Activated CD4-positive, alpha-beta T cell treated with anti-CD3 and anti-CD28 coated beads, Interleukin-2, amount 50 U/mL, for 4 hours (primary cell): Measurements from ENCODE around the gene SIAH2.
A peak's percentile ranks its signal among the peaks of the same experiment; 100 is the strongest.

ENCODE experiments used
- DNase-seq, 2 experiments: peaks; one replicate each; pipeline ENCODE4 v3.0.0-alpha.2; 2020

SIAH2 gene

GRCh38 chr3:150733373-150733935, 29.5 kb downstream of the SIAH2 start:
- no peak for DNase-seq

GRCh38 chr3:150729682-150730360, 33.1 kb downstream of the SIAH2 start:
- no peak for DNase-seq

- no peak for DNase-seq
These were observed 35.1 kb downstream of the SIAH2 start for GRCh38 chr3:150727653-150728502.

- DNase-seq: no peak
These were observed 37.4 kb downstream of the SIAH2 start for GRCh38 chr3:150725548-150725947.

- DNase-seq: no peak
These were observed 39.0 kb downstream of the SIAH2 start for GRCh38 chr3:150723946-150724345.

- no peak for DNase-seq
These were observed 40.7 kb downstream of the SIAH2 start for GRCh38 chr3:150722267-150722666.

- no peak for DNase-seq
These were observed 41.5 kb downstream of the SIAH2 start for GRCh38 chr3:150721285-150722130.

GRCh38 chr3:150720444-150720843, 42.5 kb downstream of the SIAH2 start:
- DNase-seq: no peak

- DNase-seq: no peak
These were observed 52.9 kb downstream of the SIAH2 start for GRCh38 chr3:150710097-150710496.

- DNase-seq: peak; percentile 56 to 57
These were observed 59.1 kb downstream of the SIAH2 start, which contains the start of gene ERICH6 for GRCh38 chr3:150703756-150704344. ERICH6 (minus strand) TSS chr3:150703920; CDS start chr3:150703898, 22 bp downstream.

GRCh38 chr3:150703299-150703755, 59.6 kb downstream of the SIAH2 start:
- peak; percentile 28 to 30 for DNase-seq

- no peak for DNase-seq
These were observed 63.8 kb downstream of the SIAH2 start for GRCh38 chr3:150699068-150699639.

- no peak for DNase-seq
These were observed 65.3 kb downstream of the SIAH2 start for GRCh38 chr3:150697646-150698045.

GRCh38 chr3:150691414-150692040, 71.4 kb downstream of the SIAH2 start:
- no peak for DNase-seq
